ENCODE data around the gene LIX1L.
A peak's percentile ranks its signal among the peaks of the same experiment; 100 is the strongest.
"Not testable (repeated sequence)": the region's sequence is repeated elsewhere in the genome, so short reads cannot be mapped to it uniquely, and the experiment has no call there.

The LIX1L gene

DNA sequence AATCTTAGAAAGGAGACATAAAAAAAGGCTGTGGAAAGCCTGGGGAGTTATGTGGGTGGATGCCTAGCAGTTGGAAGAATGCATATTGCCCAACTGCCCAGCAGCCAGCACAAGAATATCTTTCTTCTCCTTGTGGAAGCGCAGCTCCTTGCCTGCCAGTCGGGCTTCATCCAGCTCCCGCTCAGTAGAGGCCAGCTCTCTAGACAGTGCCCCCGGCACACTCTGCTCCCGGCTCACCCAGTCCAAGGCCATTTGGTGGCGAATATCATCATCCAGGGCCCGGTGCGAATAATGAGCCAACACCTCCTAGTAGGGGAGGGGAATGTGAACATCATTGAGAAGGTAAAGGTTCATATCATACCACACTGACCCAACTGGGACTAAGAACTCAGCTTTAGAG, 21.6 kb downstream of the LIX1L start:
- DNase-seq (ENCODE audit: low read depth in 2 of 2) = no peak

DNA sequence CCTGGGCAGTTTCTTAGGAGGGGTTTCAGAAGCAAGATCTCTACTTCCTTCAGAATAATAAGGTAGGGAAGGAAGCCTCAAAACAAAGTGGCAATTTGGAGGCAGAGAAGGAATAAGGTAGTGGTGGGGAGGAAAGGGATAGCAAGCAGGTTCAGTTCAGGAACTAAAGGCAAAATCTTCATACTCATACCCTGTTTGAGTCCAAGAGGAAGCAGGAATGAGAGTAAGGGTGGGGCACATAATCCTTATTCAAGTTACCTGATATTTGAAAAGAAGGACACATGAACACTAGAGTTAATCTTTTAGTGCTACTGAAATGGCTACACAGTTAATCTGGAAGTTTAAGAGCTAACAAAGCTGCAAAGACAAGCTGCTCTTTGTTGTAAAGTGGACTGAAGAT, 22.1 kb downstream of the LIX1L start:
- DNase-seq (ENCODE audit: low read depth in 2 of 2) = no peak

DNA sequence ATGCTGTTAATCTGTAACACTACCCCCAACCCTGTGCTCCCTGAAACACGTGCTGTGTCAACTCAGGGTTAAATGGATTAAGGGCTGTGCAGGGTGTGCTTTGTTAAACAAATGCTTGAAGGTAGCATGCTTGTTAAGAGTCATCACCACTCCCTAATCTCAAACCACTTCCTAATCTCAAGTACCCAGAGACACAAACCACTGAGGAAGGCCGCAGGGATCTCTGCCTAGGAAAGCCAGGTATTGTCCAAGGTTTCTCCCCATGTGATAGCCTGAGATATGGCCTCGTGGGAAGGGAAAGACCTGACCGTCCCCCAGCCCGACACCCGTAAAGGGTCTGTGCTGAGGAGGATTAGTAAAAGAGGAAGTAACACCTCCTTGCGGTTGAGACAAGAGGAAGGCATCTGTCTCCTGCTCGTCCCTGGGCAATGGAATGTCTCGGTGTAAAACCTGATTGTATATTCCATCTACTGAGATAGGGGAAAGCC, 25.3 kb downstream of the LIX1L start:
- not testable (repeated sequence) for DNase-seq (ENCODE audit: low read depth in 2 of 2)

DNA sequence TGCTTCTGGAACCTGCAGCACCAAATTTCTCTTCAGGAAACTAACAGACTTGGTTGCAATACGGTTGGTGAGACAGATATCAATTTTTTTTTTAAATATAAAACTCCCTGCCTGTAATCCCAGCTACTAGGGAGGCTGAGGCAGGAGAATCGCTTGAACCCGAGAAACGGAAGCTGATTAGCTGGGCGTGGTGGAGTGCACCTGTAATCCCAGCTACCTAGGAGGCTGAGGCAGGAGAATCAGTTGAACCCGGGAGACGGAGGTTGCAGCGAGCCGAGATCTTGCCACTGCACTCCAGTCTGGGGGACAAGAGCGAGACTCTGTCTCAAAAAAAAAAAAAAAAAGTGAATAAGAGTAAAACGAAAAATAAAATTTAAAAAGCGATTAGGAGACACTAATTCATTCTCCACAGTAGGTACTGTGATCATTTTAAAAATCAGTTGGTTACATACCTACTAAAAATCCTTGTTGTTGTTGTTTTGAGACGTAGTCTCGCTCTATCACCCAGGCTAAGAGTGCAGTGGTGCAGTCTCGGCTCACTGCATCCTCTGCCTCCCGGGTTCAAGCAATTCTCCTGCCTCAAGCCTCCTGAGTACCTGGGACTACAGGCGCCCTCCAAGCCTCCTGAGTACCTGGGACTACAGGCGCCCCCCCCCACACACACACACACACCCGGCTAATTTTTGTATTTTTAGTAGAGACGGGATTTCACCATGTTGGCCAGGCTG, 29.7 kb downstream of the LIX1L start:
- no peak for DNase-seq (ENCODE audit: low read depth in 2 of 2)

DNA sequence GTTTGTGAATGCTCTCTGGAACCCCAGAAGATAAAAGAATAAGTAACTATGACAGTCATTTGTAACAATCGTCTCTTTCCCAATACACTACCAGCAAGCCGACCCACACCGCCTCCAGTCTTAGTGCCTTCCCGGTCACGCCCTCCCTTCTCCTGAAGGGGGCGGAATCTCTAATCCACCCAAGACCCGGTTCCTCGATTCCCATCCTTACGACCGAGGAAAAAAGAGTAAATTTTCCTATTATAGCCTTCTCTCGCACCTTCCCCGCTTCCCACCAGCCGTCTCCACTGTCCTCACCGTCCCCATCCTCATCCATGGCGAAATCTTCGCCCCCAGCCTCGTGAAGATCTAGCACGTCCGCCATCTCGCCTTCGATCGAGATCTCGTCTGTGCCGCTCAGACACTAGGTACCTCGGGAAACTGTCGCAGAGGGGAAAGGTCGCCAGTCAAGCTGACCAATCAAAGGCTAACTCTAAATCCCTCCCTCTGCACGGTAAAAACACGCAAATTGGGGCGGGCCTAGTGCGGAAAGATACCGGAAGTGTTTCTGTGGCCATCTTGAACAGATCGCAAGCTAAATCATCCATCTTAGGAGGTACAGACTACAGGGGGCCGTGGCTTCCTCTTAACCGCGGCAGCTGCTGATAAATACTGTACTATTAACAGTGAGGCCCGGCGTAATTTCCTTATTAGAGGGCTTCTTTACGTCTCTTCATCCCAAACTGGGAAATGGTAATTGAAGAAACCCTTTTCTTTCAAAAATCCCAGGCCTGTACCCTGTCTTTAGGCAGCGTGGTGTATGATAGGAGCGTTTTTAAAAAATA, 30.5 kb downstream of the LIX1L start, which contains the start of gene RBM8A:
RBM8A (minus strand) TSS at position 422 of the 824 bp plus-strand sequence; CDS start at position 364, 58 bp downstream.
- DNase-seq (ENCODE audit: low read depth in 2 of 2) = peak; percentile 89 to 96

DNA sequence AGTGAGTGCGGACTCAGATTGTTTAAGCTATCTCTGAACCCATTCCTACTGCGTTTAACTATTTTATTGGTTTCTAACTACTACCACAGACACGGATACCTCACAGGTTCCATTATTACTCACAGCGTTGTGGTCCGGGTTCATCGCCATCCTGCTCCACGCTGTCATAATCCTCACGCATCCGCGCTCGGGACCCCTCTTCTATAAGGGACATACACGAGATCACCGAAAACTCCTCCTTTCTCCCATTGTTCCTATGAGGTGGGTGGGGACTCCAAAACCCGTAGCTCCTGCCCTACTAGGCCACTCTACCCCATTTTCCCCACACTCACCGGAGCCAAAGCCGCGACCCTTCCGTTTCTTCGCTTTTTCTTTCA, 31.1 kb downstream of the LIX1L start:
- DNase-seq (ENCODE audit: low read depth in 2 of 2) = peak; percentile 34 to 45

DNA sequence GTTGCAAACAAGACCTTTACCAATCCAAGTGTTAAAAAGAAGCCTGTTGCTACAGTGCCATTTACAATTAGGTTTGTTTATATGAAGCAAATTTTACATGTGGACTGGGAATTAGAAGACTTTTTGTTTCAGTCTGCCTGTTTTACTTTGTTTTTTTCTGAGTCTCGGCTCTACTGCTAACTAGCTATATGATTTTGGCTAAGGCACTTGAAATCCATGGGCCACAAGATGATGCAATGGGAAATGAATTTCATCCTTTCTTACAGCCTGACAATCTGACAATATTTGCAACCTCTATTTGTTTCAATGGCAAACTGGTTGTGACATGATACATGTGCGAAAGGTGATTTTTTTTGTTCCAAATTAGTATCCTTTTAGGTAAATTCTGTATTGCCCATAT, 35.6 kb downstream of the LIX1L start:
- DNase-seq (ENCODE audit: low read depth in 2 of 2) = no peak

DNA sequence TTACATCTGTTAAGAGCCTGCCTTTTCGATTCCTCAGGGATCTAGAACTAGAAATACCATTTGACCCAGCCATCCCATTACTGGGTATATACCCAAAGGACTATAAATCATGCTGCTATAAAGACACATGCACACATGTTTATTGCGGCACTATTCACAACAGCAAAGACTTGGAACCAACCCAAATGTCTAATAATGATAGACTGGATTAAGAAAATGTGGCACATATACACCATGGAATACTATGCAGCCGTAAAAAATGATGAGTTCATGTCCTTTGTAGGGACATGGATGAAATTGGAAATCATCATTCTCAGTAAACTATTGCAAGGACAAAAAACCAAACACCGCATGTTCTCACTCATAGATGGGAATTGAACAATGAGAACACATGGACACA, 37.5 kb downstream of the LIX1L start:
- not testable (repeated sequence) for DNase-seq (ENCODE audit: low read depth in 2 of 2)

DNA sequence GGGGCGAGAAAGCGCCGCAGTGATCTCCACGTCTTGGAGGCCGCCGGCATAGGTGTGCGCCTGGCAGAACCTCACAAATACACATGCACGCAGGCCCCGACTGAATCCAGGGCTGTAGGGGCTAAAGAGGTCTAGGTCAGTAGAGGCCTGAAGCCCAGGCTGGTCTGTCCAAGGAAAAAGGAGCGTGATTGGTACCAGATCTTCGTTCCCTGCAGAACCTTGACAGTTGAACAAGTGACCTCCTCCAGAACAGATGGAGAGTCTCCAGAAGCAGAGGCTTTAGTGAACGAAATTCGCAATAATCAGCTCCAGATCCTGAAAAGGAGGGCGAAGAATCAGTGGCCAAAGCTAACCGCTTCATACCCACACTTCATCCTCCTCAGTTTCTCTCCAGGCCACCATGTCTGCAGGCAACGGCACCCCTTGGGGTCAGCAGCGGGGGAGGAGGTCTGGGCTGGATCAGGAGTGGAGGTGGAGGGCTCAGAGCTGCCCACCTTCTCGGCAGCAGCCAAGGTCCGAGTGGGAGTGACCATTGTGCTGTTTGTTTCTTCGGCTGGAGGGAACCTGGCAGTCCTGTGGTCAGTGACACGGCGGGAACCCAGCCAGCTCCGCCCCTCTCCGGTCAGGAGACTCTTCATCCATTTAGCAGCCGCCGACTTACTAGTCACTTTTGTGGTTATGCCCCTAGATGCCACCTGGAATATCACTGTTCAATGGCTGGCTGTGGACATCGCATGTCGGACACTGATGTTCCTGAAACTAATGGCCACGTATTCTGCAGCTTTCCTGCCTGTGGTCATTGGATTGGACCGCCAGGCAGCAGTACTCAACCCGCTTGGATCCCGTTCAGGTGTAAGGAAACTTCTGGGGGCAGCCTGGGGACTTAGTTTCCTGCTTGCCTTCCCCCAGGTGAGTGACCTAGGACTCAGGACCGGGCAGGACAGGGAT, 38.6 kb downstream of the LIX1L start:
- no peak for DNase-seq (ENCODE audit: low read depth in 2 of 2)

DNA sequence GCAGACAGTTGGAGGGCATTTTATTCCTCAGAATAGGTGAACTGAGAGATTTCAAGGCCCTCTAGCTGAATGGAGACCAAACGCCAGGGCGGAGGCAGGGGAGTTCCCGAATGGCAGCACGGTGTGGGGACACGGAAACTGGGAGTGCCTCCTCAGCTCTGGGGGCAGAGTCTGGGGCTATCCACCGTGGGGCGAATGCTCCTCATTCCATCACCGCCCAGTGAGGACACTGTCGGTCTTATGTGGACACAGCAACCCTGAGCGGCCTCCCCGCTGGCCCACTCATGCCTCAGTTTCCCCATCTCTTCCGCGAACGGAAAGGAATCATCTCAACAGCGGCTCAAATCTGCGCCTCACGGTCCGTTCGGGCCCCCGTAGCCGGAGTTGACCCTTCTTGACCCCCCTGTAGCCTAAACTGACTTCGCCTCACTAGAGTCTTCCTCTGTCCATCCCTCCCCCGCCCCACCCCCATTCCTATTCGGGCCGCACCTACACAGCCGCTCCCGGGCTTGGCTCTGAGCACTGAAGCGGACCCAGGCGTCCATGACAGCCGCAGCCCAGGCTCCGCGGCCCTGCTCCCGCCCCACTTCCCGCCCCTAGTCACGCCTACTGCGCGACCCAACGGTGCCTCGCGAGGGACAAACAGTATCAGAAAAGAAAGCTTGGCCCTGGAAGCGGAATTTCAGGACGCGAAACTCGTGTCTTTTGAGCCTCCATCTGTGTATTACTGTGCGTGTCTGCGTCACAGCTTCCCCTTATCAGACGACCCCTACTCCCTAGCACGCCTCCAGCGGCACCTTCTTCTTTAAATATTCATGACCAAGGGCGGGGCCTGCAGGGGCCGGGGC, 39.4 kb downstream of the LIX1L start, which contains the start of gene PEX11B:
PEX11B (minus strand) TSS at position 574 of the 848 bp plus-strand sequence; CDS start at position 545, 29 bp downstream.
- peak; percentile 85 to 89 for DNase-seq (ENCODE audit: low read depth in 2 of 2)

DNA sequence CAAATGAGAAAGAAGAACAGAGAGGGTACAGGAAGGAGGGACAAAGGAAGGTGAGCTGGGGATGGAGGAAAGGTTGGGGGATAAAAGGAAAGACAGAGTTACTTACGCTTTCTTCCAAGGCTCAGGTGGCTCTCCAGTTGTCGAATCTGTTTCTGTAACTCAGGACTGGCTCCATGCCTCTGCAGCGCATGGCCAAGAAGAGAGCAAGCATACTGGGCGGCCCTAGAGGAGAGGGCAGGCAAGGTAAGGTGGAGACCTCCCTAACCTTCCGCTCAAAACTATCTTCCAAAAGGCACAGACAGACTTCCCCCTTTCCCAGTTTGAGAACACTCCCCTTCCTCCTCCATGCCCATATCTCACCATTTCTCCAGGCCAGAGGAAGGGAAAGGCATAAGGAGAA, 40.2 kb downstream of the LIX1L start:
- DNase-seq (ENCODE audit: low read depth in 2 of 2) = no peak

DNA sequence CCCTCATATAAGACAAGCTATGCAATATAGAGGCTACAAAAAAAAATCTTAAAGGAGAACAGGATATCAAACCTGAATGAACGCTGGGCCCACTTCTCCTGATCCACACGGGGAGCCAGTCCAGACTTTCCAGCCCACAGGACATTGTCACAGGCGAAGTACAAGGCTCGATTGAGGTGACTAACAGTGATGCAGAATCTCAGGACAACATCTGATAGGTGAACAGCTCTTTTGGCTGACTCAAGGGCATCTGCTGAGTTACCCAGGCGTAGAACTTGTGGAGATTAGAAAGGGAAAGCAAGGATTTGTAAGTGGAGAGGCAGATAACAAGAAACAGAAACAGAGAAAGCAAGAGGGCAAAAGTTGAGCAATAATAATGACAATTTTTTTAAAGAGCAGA, 41.1 kb downstream of the LIX1L start:
- no peak for DNase-seq (ENCODE audit: low read depth in 2 of 2)

DNA sequence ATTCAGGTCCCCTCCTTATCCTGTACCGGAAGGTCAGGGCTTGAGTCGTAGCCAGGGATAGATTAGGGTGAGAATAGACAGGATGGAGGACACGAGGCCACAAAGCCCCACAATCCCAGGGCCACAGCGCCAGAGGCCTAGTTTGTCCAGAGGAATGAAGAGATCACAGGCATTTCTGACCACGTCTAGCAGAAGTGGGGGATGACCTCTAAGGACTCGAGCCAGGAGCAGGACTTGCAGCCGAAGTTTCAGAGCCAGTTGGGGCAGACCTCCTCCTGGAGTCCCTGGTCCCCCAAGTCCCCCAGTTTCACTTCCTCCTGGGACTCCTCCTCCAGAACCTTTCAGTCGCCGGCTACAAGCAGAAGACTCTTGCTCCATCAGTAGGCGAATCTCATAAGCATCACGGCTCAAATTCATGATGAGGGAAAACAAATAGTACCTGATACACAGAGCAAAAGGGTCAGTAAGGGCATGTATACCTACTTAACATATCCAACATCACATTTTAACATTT, 45.6 kb downstream of the LIX1L start:
- DNase-seq (ENCODE audit: low read depth in 2 of 2) = no peak

DNA sequence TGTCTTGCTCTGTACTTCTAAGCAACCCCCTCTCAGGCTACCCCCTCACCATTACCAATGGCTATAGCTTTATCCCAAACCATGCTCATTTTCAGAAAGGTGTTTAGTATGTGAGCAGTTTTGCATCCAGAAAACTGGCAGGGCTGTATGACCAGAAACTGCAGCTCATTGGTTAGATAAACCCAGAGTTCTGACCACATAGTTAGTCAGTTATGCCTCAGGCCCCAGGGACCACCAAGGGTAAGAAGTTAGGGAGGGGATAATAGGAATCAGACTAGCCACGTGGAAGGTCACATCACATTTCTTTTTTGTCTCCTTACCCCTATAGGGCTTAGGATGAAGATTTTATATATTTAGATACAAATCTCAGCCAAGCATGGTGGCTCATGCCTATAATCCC, 49.2 kb downstream of the LIX1L start:
- no peak for DNase-seq (ENCODE audit: low read depth in 2 of 2)

DNA sequence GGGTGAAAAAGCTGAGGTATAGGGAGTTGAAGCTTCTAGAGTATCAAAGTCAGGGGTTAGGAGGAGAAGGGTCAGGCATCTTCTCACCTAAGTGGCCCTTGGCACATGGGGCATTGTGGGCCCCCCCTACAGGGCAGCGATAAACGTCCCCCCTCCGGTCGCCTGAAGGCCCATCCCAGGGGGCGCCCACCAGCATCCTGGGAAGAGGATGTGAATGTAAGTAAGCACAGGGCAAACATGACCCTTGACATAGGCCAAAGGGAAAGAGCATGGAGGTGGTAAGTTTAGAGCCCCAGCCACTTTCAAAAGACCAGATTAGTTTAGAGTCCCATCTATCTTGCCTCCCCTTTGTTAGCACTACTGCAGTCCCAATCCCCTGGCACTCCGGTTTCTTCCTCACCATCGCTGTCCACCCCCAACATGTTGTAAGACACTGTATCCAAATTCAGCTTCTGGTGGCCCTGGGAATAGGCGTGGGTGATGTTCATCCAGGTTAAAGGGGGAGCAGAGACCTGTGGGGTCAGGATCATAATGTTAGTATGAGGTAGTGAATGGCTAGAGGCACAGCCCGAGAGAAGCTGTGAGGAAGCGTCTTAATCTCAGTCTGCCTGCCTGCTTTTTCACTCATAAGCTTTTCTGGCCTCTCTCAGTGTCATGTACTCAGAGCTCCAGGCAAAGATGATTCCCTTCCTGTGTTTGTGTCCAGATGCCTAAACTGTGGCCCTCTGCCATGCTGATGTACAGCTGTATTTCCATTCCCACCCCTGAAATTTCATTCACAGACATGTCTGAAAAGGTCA, 50.7 kb downstream of the LIX1L start:
- DNase-seq (ENCODE audit: low read depth in 2 of 2) = no peak

DNA sequence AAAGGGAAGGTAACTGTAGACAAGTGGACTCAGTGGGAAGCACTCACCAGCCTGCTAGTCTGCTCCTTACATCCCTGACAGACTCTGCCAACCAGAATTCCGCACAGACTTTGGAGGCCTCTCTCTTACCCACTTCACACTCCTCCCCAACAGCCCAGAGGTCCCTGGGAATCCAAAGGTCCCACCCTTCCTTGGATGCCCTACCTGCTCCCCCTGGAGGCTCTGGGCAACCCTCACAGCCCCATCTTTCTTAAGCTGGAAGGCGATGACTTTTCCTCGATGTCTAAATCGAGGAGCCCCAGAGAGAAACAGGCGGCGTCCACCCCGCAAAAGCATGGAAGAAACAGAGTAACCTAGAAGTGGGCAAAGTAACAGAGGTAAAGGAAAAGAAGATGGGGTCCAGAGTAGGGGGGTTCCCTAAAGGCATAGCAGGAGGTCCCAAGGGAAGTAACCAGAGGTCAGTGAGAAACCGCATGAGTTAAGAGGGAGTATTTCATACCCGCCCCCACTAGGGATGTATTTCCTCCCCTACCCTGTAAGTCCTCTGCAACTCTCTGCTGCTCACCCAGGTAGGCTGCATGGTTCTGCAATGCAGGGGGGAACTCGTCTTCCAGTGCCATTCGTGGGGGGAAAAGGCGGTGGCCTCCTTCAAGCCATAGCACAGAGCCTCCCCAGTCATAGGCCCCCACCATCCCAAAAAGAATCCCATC, 56.4 kb downstream of the LIX1L start:
- DNase-seq (ENCODE audit: low read depth in 2 of 2) = no peak

DNA sequence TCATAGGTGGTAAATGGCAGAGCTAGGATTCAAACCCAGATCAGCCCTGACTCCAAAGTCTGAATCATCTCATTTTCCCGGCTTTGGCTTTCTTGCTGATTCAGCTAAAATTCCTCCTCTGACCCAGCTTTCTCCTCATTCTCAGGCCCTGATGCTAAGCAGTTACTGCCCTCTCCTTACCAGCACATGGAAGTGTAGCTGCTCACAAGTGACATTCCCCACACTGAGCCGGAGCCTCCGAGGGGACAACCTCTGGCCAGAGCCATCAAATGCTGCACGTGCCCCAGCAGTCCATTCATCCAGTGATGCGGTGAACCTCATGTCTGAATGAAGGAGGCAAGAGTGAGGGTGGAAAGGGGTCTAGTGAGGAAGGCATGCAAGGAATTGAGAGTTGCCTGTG, 59.1 kb downstream of the LIX1L start:
- no peak for DNase-seq (ENCODE audit: low read depth in 2 of 2)

DNA sequence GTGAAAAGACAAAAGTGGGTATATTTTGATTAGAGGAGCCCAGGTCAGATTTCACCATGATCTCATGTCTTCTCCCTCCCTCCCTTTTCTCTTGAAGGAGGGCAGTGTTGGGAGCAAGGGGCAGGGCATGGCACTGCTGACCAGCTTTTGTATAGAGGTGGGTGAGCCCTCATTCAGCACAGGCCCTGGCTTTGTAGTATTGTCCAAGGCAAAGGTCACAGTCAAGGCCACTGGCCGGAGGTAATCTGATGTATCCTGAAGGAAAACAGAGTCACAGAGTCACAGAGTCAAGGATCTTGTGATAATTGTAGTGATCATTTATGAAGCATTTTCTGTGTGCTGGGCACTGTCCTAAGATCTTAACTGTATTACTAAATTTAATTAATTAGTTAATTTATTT, 59.8 kb downstream of the LIX1L start:
- DNase-seq (ENCODE audit: low read depth in 2 of 2) = no peak

DNA sequence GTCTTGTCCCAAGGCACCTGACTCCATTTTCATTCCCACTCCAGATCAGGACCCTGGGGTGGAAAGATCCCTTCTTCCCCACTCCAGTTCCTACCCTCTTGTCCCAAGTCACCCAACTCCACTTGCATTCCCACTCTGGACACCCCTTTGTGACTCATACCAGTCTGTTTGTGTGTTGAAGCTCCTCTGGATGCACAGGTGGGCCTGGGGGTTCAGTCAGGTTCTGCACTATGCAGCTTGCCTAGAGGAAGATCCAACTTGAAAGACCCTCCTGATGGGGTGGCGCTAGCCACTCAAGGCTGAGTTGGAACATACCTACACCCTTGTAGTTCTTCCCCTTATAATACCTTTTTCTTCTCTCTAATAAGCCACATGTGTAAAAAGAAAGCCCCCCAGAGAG, 62.3 kb downstream of the LIX1L start:
- no peak for DNase-seq (ENCODE audit: low read depth in 2 of 2)

Measured in stimulated activated CD8-positive, alpha-beta memory T cell treated with anti-CD3 and anti-CD28 coated beads, Interleukin-7, amount 100 ng/mL, for 4 hours (primary cell).